ENCODE data around the gene FIP1L1. TPM values are rescaled to one million over a fixed set of nuclear protein-coding genes. Genes with fewer than 3 reads are reported as not detected.

FIP1L1 gene
- polyA plus RNA-seq, 1 of the 3 experiments (the other 2 are of a cell fraction): 20.3 TPM

DNA sequence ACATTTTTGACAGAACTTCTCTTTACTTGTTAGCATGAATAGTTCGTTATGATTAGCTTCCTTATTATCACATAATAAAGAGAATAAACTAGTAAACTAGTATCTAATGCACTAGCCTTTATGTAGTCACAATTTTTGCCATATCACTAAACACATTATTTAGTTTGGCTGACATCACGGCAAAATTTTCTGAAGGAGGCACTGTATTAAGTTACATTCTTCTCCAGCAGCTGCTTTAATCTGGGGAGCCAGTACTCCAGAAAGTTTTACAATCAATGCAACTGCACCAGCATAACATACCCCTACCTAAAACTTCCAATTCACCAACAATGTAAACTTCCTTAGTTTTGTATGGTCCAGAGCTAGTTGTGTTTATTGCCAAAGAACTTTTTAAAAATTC lies 87.8 kb downstream of the FIP1L1 start:
- Histone ChIP-seq H4K20me1 (ENCODE audit: insufficient read depth) (no peaks in the 10 kb centered on the region), H2AFZ (ENCODE audit: low read depth) (no peak overlapping the region), H3K9me2 (no peaks in the 10 kb centered on the region), H3F3A (replicated peaks; ENCODE audit: insufficient read depth) (no peaks in the 10 kb centered on the region), H3K4me1 (ENCODE audit: control insufficient read depth in 1 of 2, insufficient read depth in 2 of 2, low read depth in 1 of 2, low read length in 1 of 2) (0 out of 4 replicates have a peak, but pooled peaks cover 0 to 7% of the 10 kb centered on the region in 2 experiments), H3K4me2 (no peak overlapping the region), H3K36me3 (replicated peaks in 1 of 2; ENCODE audit: control insufficient read depth in 1 of 2, insufficient read depth in 2 of 2, low read length in 1 of 2) (peaks cover 34 to 36% of the 10 kb centered on the region in 2 experiments), H3K27me3 (ENCODE audit: insufficient read depth) (no peaks in the 10 kb centered on the region), H3K9ac (no peak overlapping the region), H3K79me2 (ENCODE audit: insufficient read depth) (no peaks in the 10 kb centered on the region), H3K9me3 (no peaks in the 10 kb centered on the region), H3K27ac (ENCODE audit: low read depth in 2 of 2, low read length in 1 of 2) (no peak overlapping the region), H3K4me3 (ENCODE audit: low read depth in 2 of 2, low read length in 1 of 2) (no peak overlapping the region)
- ChIA-PET POLR2A (no interaction called here), CTCF (no interaction called here)
- TF ChIP-seq RFX5 (IDR thresholded peaks at IDR 0.05; ENCODE audit: low read length) (no peak), FOSL2 (IDR thresholded peaks at IDR 0.05; ENCODE audit: borderline replicate concordance, low read depth) (no peak), FOXM1 (IDR thresholded peaks at IDR 0.05; ENCODE audit: low read depth) (no peak), EP300 (IDR thresholded peaks at IDR 0.05; ENCODE audit: borderline replicate concordance in 1 of 2, low read depth in 1 of 2, low read length in 1 of 2) (no peak), MXI1 (IDR thresholded peaks at IDR 0.05; ENCODE audit: low read depth, low read length) (no peak), GATA2 (CRISPR knock-in tag; IDR thresholded peaks at IDR 0.05) (no peak), USF1 (IDR thresholded peaks at IDR 0.05; ENCODE audit: borderline replicate concordance, low read depth) (no peak), ELF1 (IDR thresholded peaks at IDR 0.05) (no peak), RXRA (IDR thresholded peaks at IDR 0.05; ENCODE audit: borderline replicate concordance, low read depth) (no peak), JUND (IDR thresholded peaks at IDR 0.05) (no peak), RCOR1 (IDR thresholded peaks at IDR 0.05; ENCODE audit: low read length) (no peak), USF2 (IDR thresholded peaks at IDR 0.05; ENCODE audit: borderline replicate concordance, low read depth, low read length) (no peak), TCF12 (IDR thresholded peaks at IDR 0.05) (no peak)
- TF ChIP-seq, protein P1, sequence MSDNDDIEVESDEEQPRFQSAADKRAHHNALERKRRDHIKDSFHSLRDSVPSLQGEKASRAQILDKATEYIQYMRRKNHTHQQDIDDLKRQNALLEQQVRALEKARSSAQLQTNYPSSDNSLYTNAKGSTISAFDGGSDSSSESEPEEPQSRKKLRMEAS (IDR thresholded peaks at IDR 0.05; ENCODE audit: low read depth): no peak
- TF ChIP-seq, protein P2, sequence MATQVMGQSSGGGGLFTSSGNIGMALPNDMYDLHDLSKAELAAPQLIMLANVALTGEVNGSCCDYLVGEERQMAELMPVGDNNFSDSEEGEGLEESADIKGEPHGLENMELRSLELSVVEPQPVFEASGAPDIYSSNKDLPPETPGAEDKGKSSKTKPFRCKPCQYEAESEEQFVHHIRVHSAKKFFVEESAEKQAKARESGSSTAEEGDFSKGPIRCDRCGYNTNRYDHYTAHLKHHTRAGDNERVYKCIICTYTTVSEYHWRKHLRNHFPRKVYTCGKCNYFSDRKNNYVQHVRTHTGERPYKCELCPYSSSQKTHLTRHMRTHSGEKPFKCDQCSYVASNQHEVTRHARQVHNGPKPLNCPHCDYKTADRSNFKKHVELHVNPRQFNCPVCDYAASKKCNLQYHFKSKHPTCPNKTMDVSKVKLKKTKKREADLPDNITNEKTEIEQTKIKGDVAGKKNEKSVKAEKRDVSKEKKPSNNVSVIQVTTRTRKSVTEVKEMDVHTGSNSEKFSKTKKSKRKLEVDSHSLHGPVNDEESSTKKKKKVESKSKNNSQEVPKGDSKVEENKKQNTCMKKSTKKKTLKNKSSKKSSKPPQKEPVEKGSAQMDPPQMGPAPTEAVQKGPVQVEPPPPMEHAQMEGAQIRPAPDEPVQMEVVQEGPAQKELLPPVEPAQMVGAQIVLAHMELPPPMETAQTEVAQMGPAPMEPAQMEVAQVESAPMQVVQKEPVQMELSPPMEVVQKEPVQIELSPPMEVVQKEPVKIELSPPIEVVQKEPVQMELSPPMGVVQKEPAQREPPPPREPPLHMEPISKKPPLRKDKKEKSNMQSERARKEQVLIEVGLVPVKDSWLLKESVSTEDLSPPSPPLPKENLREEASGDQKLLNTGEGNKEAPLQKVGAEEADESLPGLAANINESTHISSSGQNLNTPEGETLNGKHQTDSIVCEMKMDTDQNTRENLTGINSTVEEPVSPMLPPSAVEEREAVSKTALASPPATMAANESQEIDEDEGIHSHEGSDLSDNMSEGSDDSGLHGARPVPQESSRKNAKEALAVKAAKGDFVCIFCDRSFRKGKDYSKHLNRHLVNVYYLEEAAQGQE (IDR thresholded peaks at IDR 0.05; ENCODE audit: low read depth, low read length): no peak
- WGBS (ENCODE audit: low lambda C conversion rate): 97% methylated on average over 2 of the region's 2 CpGs
- no peak for DNase-seq
